Fibroblast of skin of right biceps (primary cell): ENCODE measurements around the gene PDE9A.

ENCODE experiments used
- DNase-seq: peaks from one replicate; pipeline ENCODE4 v3.0.0-alpha.2; 2013

Gene PDE9A

GRCh38 chr21:42746240-42746592, 92.8 kb downstream of the PDE9A start:
- DNase-seq: no peak

GRCh38 chr21:42746593-42747275, 93.3 kb downstream of the PDE9A start:
- DNase-seq: no peak

GRCh38 chr21:42747276-42747701, 93.9 kb downstream of the PDE9A start:
- no peak for DNase-seq

- DNase-seq: no peak
These were observed 94.4 kb downstream of the PDE9A start for GRCh38 chr21:42747746-42748351.

GRCh38 chr21:42748620-42749176, 95.3 kb downstream of the PDE9A start:
- no peak for DNase-seq

- DNase-seq: no peak
These were observed 97.5 kb downstream of the PDE9A start for GRCh38 chr21:42750737-42751530.

- DNase-seq: no peak
These were observed 98.4 kb downstream of the PDE9A start for GRCh38 chr21:42751866-42752265.

GRCh38 chr21:42753804-42754203, 100.4 kb downstream of the PDE9A start:
- no peak for DNase-seq

GRCh38 chr21:42754270-42754933, 101.0 kb downstream of the PDE9A start:
- DNase-seq: no peak

GRCh38 chr21:42755031-42755665, 101.7 kb downstream of the PDE9A start:
- no peak for DNase-seq

- no peak for DNase-seq
These were observed 102.6 kb downstream of the PDE9A start for GRCh38 chr21:42755766-42756579.

GRCh38 chr21:42756580-42757250, 103.3 kb downstream of the PDE9A start:
- no peak for DNase-seq

- no peak for DNase-seq
These were observed 104.0 kb downstream of the PDE9A start for GRCh38 chr21:42757422-42757821.

GRCh38 chr21:42757826-42758655, 104.6 kb downstream of the PDE9A start:
- no peak for DNase-seq

- DNase-seq: no peak
These were observed 105.5 kb downstream of the PDE9A start for GRCh38 chr21:42758721-42759593.

- DNase-seq: no peak
These were observed 106.1 kb downstream of the PDE9A start for GRCh38 chr21:42759594-42759927.

GRCh38 chr21:42760361-42760950, 107.0 kb downstream of the PDE9A start:
- no peak for DNase-seq

- no peak for DNase-seq
These were observed 107.7 kb downstream of the PDE9A start for GRCh38 chr21:42760951-42761751.
